ENCODE measurements around the gene MICA. TPM values are rescaled to one million over a fixed set of nuclear protein-coding genes. Genes with fewer than 3 reads are reported as not detected.
"Not testable (repeated sequence)": the region's sequence is repeated elsewhere in the genome, so short reads cannot be mapped to it uniquely, and the experiment has no call there.

MICA gene
- total RNA-seq, 2 donors from 2014 or later: 12.5 to 13.7 TPM

DNA sequence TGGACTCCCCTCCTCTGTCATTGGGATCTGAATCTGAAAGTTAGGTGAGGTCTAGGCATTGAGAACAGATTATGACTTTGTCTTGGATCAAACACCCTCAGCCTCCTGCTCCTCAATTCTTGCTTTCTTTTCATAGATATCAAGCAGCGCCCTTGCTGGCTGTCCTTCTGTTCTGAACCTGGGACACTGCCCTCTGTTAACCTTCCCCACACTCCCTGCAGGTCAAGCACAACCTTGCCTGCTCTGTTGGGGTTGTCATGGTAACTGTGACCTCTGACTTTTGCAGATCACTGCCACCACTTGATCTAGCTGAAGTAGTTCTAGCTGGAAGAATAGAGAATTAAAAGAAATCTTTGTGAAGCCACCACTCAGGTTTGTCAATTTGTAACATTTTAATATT is 16.4 kb upstream of the MICA start:
- H3K27me3 ChIP-seq (ENCODE audit: control insufficient read depth, insufficient read depth, low read length, poor library complexity, severe bottlenecking): no peaks in the 10 kb centered on the region
- WGBS, 2 experiments (ENCODE audit: insufficient coverage in 1 of 2, insufficient read length in 1 of 2): 33 to 94% methylated on average over 1 of the region's 1 CpG
- TF ChIP-seq, protein P1, sequence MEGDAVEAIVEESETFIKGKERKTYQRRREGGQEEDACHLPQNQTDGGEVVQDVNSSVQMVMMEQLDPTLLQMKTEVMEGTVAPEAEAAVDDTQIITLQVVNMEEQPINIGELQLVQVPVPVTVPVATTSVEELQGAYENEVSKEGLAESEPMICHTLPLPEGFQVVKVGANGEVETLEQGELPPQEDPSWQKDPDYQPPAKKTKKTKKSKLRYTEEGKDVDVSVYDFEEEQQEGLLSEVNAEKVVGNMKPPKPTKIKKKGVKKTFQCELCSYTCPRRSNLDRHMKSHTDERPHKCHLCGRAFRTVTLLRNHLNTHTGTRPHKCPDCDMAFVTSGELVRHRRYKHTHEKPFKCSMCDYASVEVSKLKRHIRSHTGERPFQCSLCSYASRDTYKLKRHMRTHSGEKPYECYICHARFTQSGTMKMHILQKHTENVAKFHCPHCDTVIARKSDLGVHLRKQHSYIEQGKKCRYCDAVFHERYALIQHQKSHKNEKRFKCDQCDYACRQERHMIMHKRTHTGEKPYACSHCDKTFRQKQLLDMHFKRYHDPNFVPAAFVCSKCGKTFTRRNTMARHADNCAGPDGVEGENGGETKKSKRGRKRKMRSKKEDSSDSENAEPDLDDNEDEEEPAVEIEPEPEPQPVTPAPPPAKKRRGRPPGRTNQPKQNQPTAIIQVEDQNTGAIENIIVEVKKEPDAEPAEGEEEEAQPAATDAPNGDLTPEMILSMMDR (conservative IDR thresholded peaks at IDR 0.05): no peak
- peaks cover 2% of the 10 kb centered on the region for H3K9me3 Mint-ChIP-seq
- H3K4me3 Mint-ChIP-seq: no peak overlapping the region
- H3K9me3 ChIP-seq (ENCODE audit: control insufficient read depth, low read length): no peaks in the 10 kb centered on the region
- DNase-seq: peak; percentile 82
- H3K4me3 ChIP-seq (ENCODE audit: low read length): no peak overlapping the region
- no peak overlapping the region for H3K27ac Mint-ChIP-seq
- H3K9ac ChIP-seq (ENCODE audit: extremely low read depth, low read length, poor library complexity, severe bottlenecking): no peak overlapping the region
- H3K36me3 ChIP-seq (ENCODE audit: control insufficient read depth, insufficient read depth, low read length): no peaks in the 10 kb centered on the region
- H3K36me3 Mint-ChIP-seq (ENCODE audit: low read depth): no peaks in the 10 kb centered on the region
- H3K27me3 Mint-ChIP-seq (ENCODE audit: insufficient read depth): peaks cover 2% of the 10 kb centered on the region
- H3K4me1 ChIP-seq (ENCODE audit: control insufficient read depth, insufficient read depth, low read length): no peaks in the 10 kb centered on the region
- H3K4me1 Mint-ChIP-seq: peaks cover 5% of the 10 kb centered on the region
- no peak overlapping the region for H3K27ac ChIP-seq (ENCODE audit: low read depth, low read length)

DNA sequence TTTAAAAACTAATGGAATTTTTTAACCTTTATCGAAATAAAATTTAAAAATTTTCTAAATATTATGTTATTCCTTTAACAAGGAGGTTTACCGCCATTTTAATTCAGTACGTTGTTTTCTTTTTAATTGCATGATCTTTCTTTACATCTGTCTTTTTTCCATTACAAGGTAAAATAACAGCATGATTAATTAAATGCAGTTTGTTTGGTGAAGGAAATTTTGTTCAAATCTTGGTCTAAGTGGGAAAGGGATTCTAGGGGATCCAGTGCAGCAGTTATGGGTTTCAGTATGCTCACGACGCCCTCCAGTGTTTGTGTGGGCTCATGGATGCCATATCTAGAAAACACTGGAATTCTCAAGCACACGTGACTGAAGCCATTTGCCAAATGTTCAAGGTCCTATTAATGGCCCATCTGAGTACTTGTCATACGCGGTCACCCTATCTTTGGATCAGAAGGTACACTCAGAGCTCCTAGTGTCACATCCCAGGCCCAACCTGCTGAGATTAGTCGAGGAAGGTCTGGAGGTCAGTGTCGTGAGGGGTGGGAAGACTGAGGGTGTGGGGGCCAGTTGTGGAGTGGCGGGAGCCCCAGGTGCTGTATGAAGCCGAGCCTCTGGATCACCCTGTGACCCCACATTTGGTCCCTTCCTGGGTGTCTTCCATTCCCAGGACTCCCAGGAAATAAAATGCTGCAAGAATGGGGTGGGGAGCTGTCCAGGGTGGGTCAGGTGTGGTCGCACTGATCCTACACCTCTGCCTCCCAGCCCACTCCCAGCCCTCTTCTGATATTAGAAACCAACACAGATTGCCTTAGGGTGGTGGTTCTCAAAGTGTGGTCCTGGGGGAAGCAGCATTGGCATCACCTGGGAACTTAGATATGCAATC is 14.2 kb upstream of the MICA start:
- H3K4me3 ChIP-seq (ENCODE audit: low read length); H3K4me3 Mint-ChIP-seq; H3K27ac Mint-ChIP-seq; H3K9me3 Mint-ChIP-seq; DNase-seq; H3K27me3 ChIP-seq (ENCODE audit: control insufficient read depth, insufficient read depth, low read length, poor library complexity, severe bottlenecking); H3K36me3 ChIP-seq (ENCODE audit: control insufficient read depth, insufficient read depth, low read length); H3K9ac ChIP-seq (ENCODE audit: extremely low read depth, low read length, poor library complexity, severe bottlenecking); H3K36me3 Mint-ChIP-seq (ENCODE audit: low read depth); H3K27me3 Mint-ChIP-seq (ENCODE audit: insufficient read depth); H3K9me3 ChIP-seq (ENCODE audit: control insufficient read depth, low read length); H3K4me1 Mint-ChIP-seq; H3K27ac ChIP-seq (ENCODE audit: low read depth, low read length); H3K4me1 ChIP-seq (ENCODE audit: control insufficient read depth, insufficient read depth, low read length): not testable (repeated sequence)
- WGBS, 2 experiments (ENCODE audit: insufficient coverage in 1 of 2, insufficient read length in 1 of 2): no CpG with 5 or more reads among the region's 13 CpGs

DNA sequence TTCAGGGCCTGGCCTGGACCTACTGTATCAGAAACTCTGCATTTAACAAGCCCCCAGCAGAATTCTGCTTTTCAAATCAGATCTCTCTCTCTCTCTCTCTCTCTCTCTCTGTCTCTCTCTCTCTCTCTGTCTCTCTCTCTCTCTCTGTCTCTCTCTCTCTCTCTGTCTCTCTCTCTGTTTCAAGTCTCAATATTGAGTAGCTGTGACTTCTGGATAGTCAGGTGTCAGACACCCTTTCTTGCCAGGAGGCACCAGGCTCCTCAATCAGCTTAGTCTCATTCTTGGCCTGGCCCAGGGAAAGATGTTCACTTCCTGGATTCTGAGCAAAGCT is 13.6 kb upstream of the MICA start:
- H3K9me3 Mint-ChIP-seq; H3K9ac ChIP-seq (ENCODE audit: extremely low read depth, low read length, poor library complexity, severe bottlenecking); H3K4me1 ChIP-seq (ENCODE audit: control insufficient read depth, insufficient read depth, low read length); H3K27ac Mint-ChIP-seq; H3K27me3 ChIP-seq (ENCODE audit: control insufficient read depth, insufficient read depth, low read length, poor library complexity, severe bottlenecking); H3K36me3 ChIP-seq (ENCODE audit: control insufficient read depth, insufficient read depth, low read length); H3K27me3 Mint-ChIP-seq (ENCODE audit: insufficient read depth); H3K9me3 ChIP-seq (ENCODE audit: control insufficient read depth, low read length); DNase-seq; H3K4me3 Mint-ChIP-seq; H3K4me1 Mint-ChIP-seq; H3K36me3 Mint-ChIP-seq (ENCODE audit: low read depth); H3K4me3 ChIP-seq (ENCODE audit: low read length); H3K27ac ChIP-seq (ENCODE audit: low read depth, low read length): not testable (repeated sequence)

DNA sequence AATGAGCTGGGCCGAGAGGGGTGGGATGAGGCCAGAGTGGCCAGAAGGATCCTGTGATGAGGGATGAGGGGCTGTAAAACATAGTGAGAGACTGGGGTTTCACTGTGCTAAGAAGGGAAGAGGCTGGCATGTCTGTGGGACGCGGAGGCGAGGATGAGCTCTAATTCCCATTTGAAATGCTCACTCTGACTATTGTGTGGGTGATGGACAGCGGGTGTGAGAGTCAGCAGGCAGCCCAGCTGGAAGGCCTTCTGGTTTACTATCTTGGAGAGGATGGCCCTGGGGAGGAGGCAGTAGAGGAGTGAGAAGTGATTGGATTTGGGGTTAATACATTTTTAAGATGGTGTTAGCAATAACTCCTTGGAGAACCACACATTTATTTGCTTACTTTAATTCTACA is 9.5 kb upstream of the MICA start:
- Histone ChIP-seq H3K27me3 (ENCODE audit: control insufficient read depth, insufficient read depth, low read length, poor library complexity, severe bottlenecking) (no peaks in the 10 kb centered on the region), H3K9ac (ENCODE audit: extremely low read depth, low read length, poor library complexity, severe bottlenecking) (no peak overlapping the region), H3K4me1 (ENCODE audit: control insufficient read depth, insufficient read depth, low read length) (no peaks in the 10 kb centered on the region), H3K9me3 (ENCODE audit: control insufficient read depth, low read length) (peaks cover 23% of the 10 kb centered on the region), H3K4me3 (ENCODE audit: low read length) (no peak overlapping the region), H3K27ac (ENCODE audit: low read depth, low read length) (no peak overlapping the region), H3K36me3 (ENCODE audit: control insufficient read depth, insufficient read depth, low read length) (no peaks in the 10 kb centered on the region)
- Mint-ChIP-seq H3K4me1 (peaks cover 6% of the 10 kb centered on the region), H3K4me3 (no peak overlapping the region), H3K27ac (no peak overlapping the region), H3K36me3 (ENCODE audit: low read depth) (peaks cover 3% of the 10 kb centered on the region), H3K9me3 (peaks cover 21% of the 10 kb centered on the region), H3K27me3 (ENCODE audit: insufficient read depth) (no peaks in the 10 kb centered on the region)
- DNase-seq: no peak
- TF ChIP-seq, protein P1 (conservative IDR thresholded peaks at IDR 0.05): no peak
- WGBS, 2 experiments (ENCODE audit: insufficient coverage in 1 of 2, insufficient read length in 1 of 2): 40 to 69% methylated on average over 5 of the region's 5 CpGs

Data from endodermal cell (in vitro differentiated cells).